Measurements from ENCODE around the gene CAPG.
"Not testable (repeated sequence)": the region's sequence is repeated elsewhere in the genome, so short reads cannot be mapped to it uniquely, and the experiment has no call there.

Gene CAPG

DNA sequence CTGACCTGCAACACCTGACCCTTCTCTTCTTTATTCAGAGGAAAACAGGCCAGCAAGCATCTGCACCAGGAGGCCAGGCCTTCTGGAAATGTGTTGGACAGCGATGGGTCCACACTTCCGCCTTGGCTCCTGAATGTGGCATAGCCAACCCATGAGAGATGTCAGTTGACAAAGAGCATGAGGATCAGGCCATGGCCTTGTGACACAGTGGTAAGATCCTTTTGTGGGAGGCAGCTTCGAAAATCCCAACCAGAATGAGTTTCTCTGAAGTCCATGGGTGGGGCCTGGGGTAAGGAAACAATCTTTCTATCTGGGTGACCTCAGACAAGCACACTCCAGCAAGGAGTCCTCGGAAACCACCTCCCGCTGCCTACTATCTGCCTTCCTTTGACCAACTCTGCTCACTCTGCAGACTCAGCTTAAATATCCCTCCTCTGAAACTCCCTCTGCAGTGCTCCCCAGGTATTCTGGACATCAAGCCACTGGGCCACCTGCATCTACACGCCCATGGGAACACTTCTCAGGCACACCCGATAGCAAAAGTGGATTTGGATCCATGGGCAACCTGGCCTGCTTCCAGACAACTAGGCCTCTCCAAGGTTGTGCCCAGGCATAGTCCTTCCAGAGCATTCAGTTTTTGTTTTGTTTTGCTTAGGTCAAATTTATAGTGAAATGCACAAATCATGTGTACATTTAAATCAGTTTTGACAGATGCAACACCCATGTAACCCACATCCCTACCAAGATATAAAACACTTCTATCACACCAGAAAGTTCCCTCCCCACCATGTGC is 4.8 kb upstream of the CAPG start:
- Histone ChIP-seq H3K4me1 (ENCODE audit: insufficient read depth, low read length, poor library complexity, severe bottlenecking) (peaks cover 42% of the 10 kb centered on the region), H3K79me2 (ENCODE audit: insufficient read depth, low read length) (peaks cover 46% of the 10 kb centered on the region), H4K20me1 (ENCODE audit: insufficient read depth, low read length, poor library complexity, severe bottlenecking) (no peaks in the 10 kb centered on the region), H3K4me3 (ENCODE audit: low read length, poor library complexity, severe bottlenecking) (no peak overlapping the region), H3K9me2 (replicated peaks; ENCODE audit: low read depth, low read length) (no peaks in the 10 kb centered on the region), H2AFZ (ENCODE audit: low read length) (no peak overlapping the region), H3K9ac (ENCODE audit: low read depth, low read length, poor library complexity, severe bottlenecking) (no peak overlapping the region), H3K4me2 (ENCODE audit: low read depth, low read length, poor library complexity, severe bottlenecking) (peak overlapping the region; percentile 91), H3K9me3 (ENCODE audit: insufficient read depth, low read depth, low read length) (no peaks in the 10 kb centered on the region), H3F3A (ENCODE audit: low read depth) (no peaks in the 10 kb centered on the region), H3K27me3 (ENCODE audit: insufficient read depth, low read length, poor library complexity, severe bottlenecking) (no peaks in the 10 kb centered on the region), H3K36me3 (ENCODE audit: insufficient read depth, low read length) (no peaks in the 10 kb centered on the region)
- no peak for TF ChIP-seq EZH2phosphoT487 (IDR thresholded peaks at IDR 0.05; ENCODE audit: borderline replicate concordance)
- TF ChIP-seq, protein P1, sequence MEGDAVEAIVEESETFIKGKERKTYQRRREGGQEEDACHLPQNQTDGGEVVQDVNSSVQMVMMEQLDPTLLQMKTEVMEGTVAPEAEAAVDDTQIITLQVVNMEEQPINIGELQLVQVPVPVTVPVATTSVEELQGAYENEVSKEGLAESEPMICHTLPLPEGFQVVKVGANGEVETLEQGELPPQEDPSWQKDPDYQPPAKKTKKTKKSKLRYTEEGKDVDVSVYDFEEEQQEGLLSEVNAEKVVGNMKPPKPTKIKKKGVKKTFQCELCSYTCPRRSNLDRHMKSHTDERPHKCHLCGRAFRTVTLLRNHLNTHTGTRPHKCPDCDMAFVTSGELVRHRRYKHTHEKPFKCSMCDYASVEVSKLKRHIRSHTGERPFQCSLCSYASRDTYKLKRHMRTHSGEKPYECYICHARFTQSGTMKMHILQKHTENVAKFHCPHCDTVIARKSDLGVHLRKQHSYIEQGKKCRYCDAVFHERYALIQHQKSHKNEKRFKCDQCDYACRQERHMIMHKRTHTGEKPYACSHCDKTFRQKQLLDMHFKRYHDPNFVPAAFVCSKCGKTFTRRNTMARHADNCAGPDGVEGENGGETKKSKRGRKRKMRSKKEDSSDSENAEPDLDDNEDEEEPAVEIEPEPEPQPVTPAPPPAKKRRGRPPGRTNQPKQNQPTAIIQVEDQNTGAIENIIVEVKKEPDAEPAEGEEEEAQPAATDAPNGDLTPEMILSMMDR (conservative IDR thresholded peaks at IDR 0.05; ENCODE audit: low read length), result no peak

DNA sequence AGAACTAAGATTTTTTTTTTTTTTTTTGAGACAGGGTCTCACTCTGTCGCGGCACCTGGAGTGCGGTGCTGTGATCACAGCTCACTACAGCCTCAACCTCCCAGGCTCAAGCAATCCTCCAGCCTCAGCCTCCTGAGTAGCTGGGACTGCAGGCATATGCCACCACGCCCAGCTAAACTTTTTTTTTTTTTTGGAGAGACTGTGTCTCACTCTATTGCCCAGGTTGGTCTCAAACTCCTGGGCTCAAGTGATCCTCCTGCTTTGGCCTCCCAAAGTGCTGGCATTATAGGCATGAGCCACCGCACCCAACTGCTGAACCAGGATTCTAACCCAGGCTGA is 4.2 kb upstream of the CAPG start:
- Histone ChIP-seq H3K9ac (ENCODE audit: low read depth, low read length, poor library complexity, severe bottlenecking) (peak overlapping the region; percentile 74), H3K4me3 (ENCODE audit: low read length, poor library complexity, severe bottlenecking) (peak overlapping the region; percentile 71), H3K79me2 (ENCODE audit: insufficient read depth, low read length) (peaks cover 51% of the 10 kb centered on the region), H3K4me1 (ENCODE audit: insufficient read depth, low read length, poor library complexity, severe bottlenecking) (peaks cover 42% of the 10 kb centered on the region), H2AFZ (ENCODE audit: low read length) (peak overlapping the region; percentile 80), H3K4me2 (ENCODE audit: low read depth, low read length, poor library complexity, severe bottlenecking) (peak overlapping the region; percentile 91)
- not testable (repeated sequence) for H3K9me3 ChIP-seq (ENCODE audit: insufficient read depth, low read depth, low read length); H3F3A ChIP-seq (ENCODE audit: low read depth); H3K36me3 ChIP-seq (ENCODE audit: insufficient read depth, low read length); H3K27me3 ChIP-seq (ENCODE audit: insufficient read depth, low read length, poor library complexity, severe bottlenecking); H3K9me2 ChIP-seq (replicated peaks; ENCODE audit: low read depth, low read length); H4K20me1 ChIP-seq (ENCODE audit: insufficient read depth, low read length, poor library complexity, severe bottlenecking)

DNA sequence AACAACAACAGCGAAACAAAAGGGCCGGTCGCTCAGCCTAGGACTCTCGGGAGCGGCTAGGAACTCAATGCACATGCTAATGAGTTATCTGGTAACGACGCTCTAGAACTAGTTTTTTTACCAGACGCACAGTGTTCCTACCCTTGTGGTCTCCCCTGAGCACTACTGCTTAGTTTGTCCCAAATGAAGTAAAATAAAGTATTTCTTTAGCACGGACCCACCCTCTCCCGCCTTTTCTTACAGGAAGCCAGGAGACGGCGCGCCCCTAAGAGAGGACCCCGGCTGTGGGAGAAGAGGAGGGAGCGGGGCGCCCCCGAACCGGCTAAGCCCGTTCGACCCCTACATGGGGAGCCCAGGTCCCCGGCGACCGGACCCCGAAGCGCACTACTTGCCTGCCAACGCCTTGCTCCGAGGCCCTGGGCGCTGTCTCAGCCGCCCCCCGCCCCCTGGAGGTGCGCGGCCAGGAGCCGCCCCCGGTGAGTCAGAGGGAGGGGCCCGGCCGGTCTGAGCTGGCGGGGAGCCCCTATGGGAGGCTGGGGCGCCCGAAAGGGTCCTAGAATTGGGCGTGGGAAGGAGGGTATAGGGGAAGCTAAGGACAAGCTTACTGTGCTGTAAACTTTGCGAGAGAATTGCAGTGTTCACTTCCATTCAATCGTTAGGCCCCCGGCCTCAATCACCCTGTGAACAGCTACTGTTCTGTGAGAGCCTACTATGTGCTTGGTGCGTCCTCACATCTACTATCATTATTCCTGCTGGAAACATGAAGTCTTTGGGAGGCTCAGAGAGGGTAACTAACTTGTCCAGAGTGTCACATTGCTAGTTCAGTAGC is 3.6 kb upstream of the CAPG start:
- peak overlapping the region; percentile 80 for H2AFZ ChIP-seq (ENCODE audit: low read length)
- peak overlapping the region; percentile 74 for H3K9ac ChIP-seq (ENCODE audit: low read depth, low read length, poor library complexity, severe bottlenecking)
- peaks cover 2% of the 10 kb centered on the region; the same call in 1 of the 2 replicates for H3F3A ChIP-seq (ENCODE audit: low read depth)
- no peak for TF ChIP-seq EZH2phosphoT487 (IDR thresholded peaks at IDR 0.05; ENCODE audit: borderline replicate concordance)
- TF ChIP-seq, protein P1 (conservative IDR thresholded peaks at IDR 0.05; ENCODE audit: low read length), result no peak
- no peaks in the 10 kb centered on the region for H3K27me3 ChIP-seq (ENCODE audit: insufficient read depth, low read length, poor library complexity, severe bottlenecking)
- H3K36me3 ChIP-seq (ENCODE audit: insufficient read depth, low read length), result no peaks in the 10 kb centered on the region
- H3K4me3 ChIP-seq (ENCODE audit: low read length, poor library complexity, severe bottlenecking), result peak overlapping the region; percentile 71
- H3K9me3 ChIP-seq (ENCODE audit: insufficient read depth, low read depth, low read length), result no peaks in the 10 kb centered on the region
- H4K20me1 ChIP-seq (ENCODE audit: insufficient read depth, low read length, poor library complexity, severe bottlenecking), result peaks cover 11% of the 10 kb centered on the region
- no peaks in the 10 kb centered on the region for H3K9me2 ChIP-seq (replicated peaks; ENCODE audit: low read depth, low read length)
- H3K79me2 ChIP-seq (ENCODE audit: insufficient read depth, low read length), result peaks cover 51% of the 10 kb centered on the region
- H3K4me1 ChIP-seq (ENCODE audit: insufficient read depth, low read length, poor library complexity, severe bottlenecking), result peaks cover 43% of the 10 kb centered on the region
- H3K4me2 ChIP-seq (ENCODE audit: low read depth, low read length, poor library complexity, severe bottlenecking), result peak overlapping the region; percentile 91

Data from Loucy (cell line).